GM18861 (cell line): ENCODE data around the gene FLII.
"Not testable (repeated sequence)": the region's sequence is repeated elsewhere in the genome, so short reads cannot be mapped to it uniquely, and the experiment has no call there.

Experiments
- ATAC-seq: cut with Tn5 transposase; IDR thresholded peaks from one replicate; pipeline ENCODE4 v1.9.1; 2021; ENCODE audit not compliant: unreplicated experiment

Gene FLII

GRCh38 chr17:18258356-18259038 lies at the start of gene FLII:
FLII (minus strand) TSS chr17:18258738; CDS start chr17:18258690, 48 bp downstream.
- ATAC-seq = no peak

GRCh38 chr17:18303206-18303605 lies 44.7 kb upstream of the FLII start:
- ATAC-seq = not testable (repeated sequence)

- no peak for ATAC-seq
Measured at GRCh38 chr17:18300725-18301480, 42.4 kb upstream of the FLII start.

- not testable (repeated sequence) for ATAC-seq
Measured at GRCh38 chr17:18298061-18298460, 39.5 kb upstream of the FLII start.

GRCh38 chr17:18291718-18292540 lies 33.4 kb upstream of the FLII start:
- no peak for ATAC-seq

- ATAC-seq = no peak
Measured at GRCh38 chr17:18285296-18285695, 26.8 kb upstream of the FLII start.

GRCh38 chr17:18281788-18282187 lies 23.2 kb upstream of the FLII start:
- ATAC-seq = no peak

- no peak for ATAC-seq
Measured at GRCh38 chr17:18280766-18281371, 22.3 kb upstream of the FLII start.

- no peak for ATAC-seq
Measured at GRCh38 chr17:18280249-18280648, 21.7 kb upstream of the FLII start.

GRCh38 chr17:18278867-18279266 lies 20.3 kb upstream of the FLII start:
- no peak for ATAC-seq

- no peak for ATAC-seq
Measured at GRCh38 chr17:18277076-18277475, 18.5 kb upstream of the FLII start.

GRCh38 chr17:18270046-18270931 lies 11.8 kb upstream of the FLII start:
- ATAC-seq = no peak

GRCh38 chr17:18267927-18268711 lies 9.6 kb upstream of the FLII start:
- no peak for ATAC-seq

GRCh38 chr17:18267366-18267765 lies 8.8 kb upstream of the FLII start:
- ATAC-seq = no peak

GRCh38 chr17:18263885-18264682 lies 5.5 kb upstream of the FLII start:
- ATAC-seq = no peak

GRCh38 chr17:18262641-18263040 lies 4.1 kb upstream of the FLII start:
- no peak for ATAC-seq

GRCh38 chr17:18262111-18262510 lies 3.6 kb upstream of the FLII start:
- ATAC-seq = no peak

- no peak for ATAC-seq
Measured at GRCh38 chr17:18261659-18262058, 3.1 kb upstream of the FLII start.

- no peak for ATAC-seq
Measured at GRCh38 chr17:18261146-18261515, 2.6 kb upstream of the FLII start.
